HCT116 (cell line): ENCODE results near the gene CTU1. TPM values are rescaled to one million over a fixed set of nuclear protein-coding genes. Genes with fewer than 3 reads are reported as not detected.

ENCODE experiments used
- ATAC-seq: fragments of 200-7000 bp; cut with Tn5 transposase; 2 replicates; pipeline ENCODE4 v1.9.1; 2020; ENCODE audit warnings: mild to moderate bottlenecking, moderate library complexity
- BruUV-seq: library from RNA; stranded (reverse); fragments of 400-500 nt; replicated peaks from 2 replicates; lab custom pipeline; 2021; lab: Mats Ljungman, UMichigan
- CTCF ChIA-PET: fragments of 300-600 bp; sonication (Branson Sonifier 250); formaldehyde crosslinking; loops from one replicate; lab custom pipeline; 2021; ENCODE audit warnings: antibody characterized with exemption; lab: Charles Lee
- POLR2A ChIA-PET: fragments of 300-600, 350-600 bp; sonication (Branson Sonifier 250); formaldehyde crosslinking; loops from one replicate; lab custom pipeline; 2021; ENCODE audit warnings: antibody characterized with exemption; lab: Charles Lee
- RAD21 ChIA-PET, 2 experiments: fragments of 300-600 bp; sonication (Branson Sonifier 250); formaldehyde crosslinking; loops; one replicate each; lab custom pipeline; 2023; ENCODE audit warnings: low total read pairs in 2 of 2; ENCODE audit not compliant: uncharacterized antibody in 2 of 2, unreplicated experiment in 2 of 2, low non-redundant PET in 1 of 2; lab: Charles Lee
- DNase-seq: peaks from one replicate; pipeline ENCODE4 v3.0.0-alpha.2; 2010; ENCODE audit warnings: low read depth, low spot score
- H2AFZ ChIP-seq: fragments of 200-600 bp; shearing (Covaris generic), sonication (generic); 2 replicates; pipeline ENCODE4 v1.6.1; 2017; ENCODE audit warnings: low read depth, mixed run types, mixed read lengths, antibody characterized with exemption, low read length; ENCODE audit not compliant: poor library complexity, severe bottlenecking
- H3K27ac ChIP-seq: 2 replicates; pipeline ENCODE4 v1.5.1; 2012; ENCODE audit warnings: low read depth, low read length
- H3K27me3 ChIP-seq: fragments of 200-600 bp; sonication (generic); 2 replicates; pipeline ENCODE4 v1.6.1; 2016; ENCODE audit warnings: mixed run types, low read length, mixed read lengths; ENCODE audit not compliant: insufficient read depth
- H3K36me3 ChIP-seq, 2 experiments: fragments of 200-500 bp in 1 of 2; fragments of 200-600 bp in 1 of 2; sonication (Bioruptor generic) in 1 of 2; sonication (generic) in 1 of 2; 2 replicates each; pipeline versions ENCODE4 v1.5.1 to v1.6.1; 2014 to 2016; ENCODE audit warnings: low read length in 2 of 2, inconsistent platforms in 1 of 2, mixed read lengths in 1 of 2, mixed run types in 1 of 2; ENCODE audit not compliant: insufficient read depth in 2 of 2, control insufficient read depth in 1 of 2
- H3K4me1 ChIP-seq, 2 experiments: fragments of 200-600 bp in 1 of 2; sonication (generic) in 1 of 2; 2 replicates each; pipeline versions ENCODE4 v1.5.1 to v1.6.1; 2012 to 2017; ENCODE audit warnings: low read length in 2 of 2, inconsistent platforms in 1 of 2, mild to moderate bottlenecking in 1 of 2, mixed read lengths in 1 of 2, mixed run types in 1 of 2, moderate library complexity in 1 of 2; ENCODE audit not compliant: insufficient read depth in 2 of 2, control insufficient read depth in 1 of 2
- H3K4me2 ChIP-seq: fragments of 200-600 bp; sonication (generic); 2 replicates; pipeline ENCODE4 v1.6.1; 2017; ENCODE audit warnings: mixed run types, low read length, mixed read lengths
- H3K4me3 ChIP-seq, 2 experiments: fragments of 200-600 bp in 1 of 2; sonication (generic) in 1 of 2; replicated peaks in 1 of 2; 2 replicates each; pipeline ENCODE4 v1.5.1; 2011 to 2016; ENCODE audit warnings: low read length in 2 of 2, control low read depth in 1 of 2, low read depth in 1 of 2, mild to moderate bottlenecking in 1 of 2, mixed read lengths in 1 of 2, mixed run types in 1 of 2
- H3K79me2 ChIP-seq: fragments of 200-600 bp; sonication (generic); 2 replicates; pipeline ENCODE4 v1.6.1; 2017; ENCODE audit warnings: mild to moderate bottlenecking, mixed run types, low read length, moderate library complexity, mixed read lengths; ENCODE audit not compliant: insufficient read depth
- H3K9ac ChIP-seq: fragments of 200-600 bp; sonication (generic); 2 replicates; pipeline ENCODE4 v1.6.1; 2016; ENCODE audit warnings: low read length, mixed read lengths
- H3K9me2 ChIP-seq: fragments of 200-600 bp; sonication (generic), shearing (Covaris generic); 2 replicates; pipeline ENCODE4 v1.6.1; 2017; ENCODE audit warnings: mixed run types, mild to moderate bottlenecking, moderate library complexity; ENCODE audit not compliant: insufficient read depth
- H3K9me3 ChIP-seq, 2 experiments: fragments of 200-500 bp in 1 of 2; fragments of 200-600 bp in 1 of 2; sonication (Bioruptor generic) in 1 of 2; sonication (generic) in 1 of 2; 2 replicates each; pipeline ENCODE4 v1.6.1; 2014 to 2017; ENCODE audit warnings: low read length in 2 of 2, mixed read lengths in 2 of 2, inconsistent platforms in 1 of 2, low read depth in 1 of 2, mild to moderate bottlenecking in 1 of 2, mixed run types in 1 of 2, moderate library complexity in 1 of 2; ENCODE audit not compliant: control insufficient read depth in 1 of 2, insufficient read depth in 1 of 2
- H4K20me1 ChIP-seq: fragments of 200-600 bp; sonication (generic), shearing (Covaris generic); 2 replicates; pipeline ENCODE4 v1.6.1; 2017; ENCODE audit warnings: mixed run types, mild to moderate bottlenecking, moderate library complexity; ENCODE audit not compliant: insufficient read depth
- ATF3 ChIP-seq: IDR thresholded peaks from 2 replicates; pipeline ENCODE4 v1.6.1; 2012
- CBX3 ChIP-seq: IDR thresholded peaks from 2 replicates; pipeline ENCODE4 v1.6.1; 2012; ENCODE audit warnings: low read depth
- CTCF ChIP-seq, 3 experiments: fragments of 200-600 bp in 1 of 3; sonication (generic) in 1 of 3; IDR thresholded peaks in 2 of 3; conservative IDR thresholded peaks in 1 of 3; 2 replicates each; pipeline ENCODE4 v1.5.1; 2012 to 2017; ENCODE audit warnings: low read depth in 2 of 3, low read length in 2 of 3, antibody characterized with exemption in 1 of 3, borderline replicate concordance in 1 of 3, control low read depth in 1 of 3, mild to moderate bottlenecking in 1 of 3, mixed read lengths in 1 of 3, mixed run types in 1 of 3, moderate library complexity in 1 of 3; ENCODE audit not compliant: insufficient read depth in 1 of 3
- EGR1 ChIP-seq: IDR thresholded peaks from 2 replicates; pipeline ENCODE4 v1.6.1; 2012; ENCODE audit warnings: low read depth
- ELF1 ChIP-seq: IDR thresholded peaks from 2 replicates; pipeline ENCODE4 v1.6.1; 2012; ENCODE audit warnings: low read depth, borderline replicate concordance
- EZH2phosphoT487 ChIP-seq: fragments of 200-600 bp; IDR thresholded peaks from 2 replicates; pipeline ENCODE4 v1.6.1; 2018; ENCODE audit warnings: antibody characterized with exemption, borderline replicate concordance
- FOSL1 ChIP-seq: IDR thresholded peaks from 2 replicates; pipeline ENCODE4 v1.6.1; 2012; ENCODE audit warnings: low read depth
- JUND ChIP-seq: IDR thresholded peaks from 2 replicates; pipeline ENCODE4 v1.6.1; 2012
- MAX ChIP-seq: IDR thresholded peaks from 2 replicates; pipeline ENCODE4 v1.6.1; 2012
- POLR2A ChIP-seq: IDR thresholded peaks from 2 replicates; pipeline ENCODE4 v1.7.0; 2011; ENCODE audit warnings: borderline replicate concordance; ENCODE audit not compliant: insufficient read depth, insufficient read length; ENCODE audit errors: extremely low read depth
- POLR2AphosphoS5 ChIP-seq: IDR thresholded peaks from 2 replicates; pipeline ENCODE4 v1.6.1; 2011; ENCODE audit warnings: mild to moderate bottlenecking, low read depth, low read length, moderate library complexity
- SIN3A ChIP-seq: IDR thresholded peaks from 2 replicates; pipeline ENCODE4 v1.6.1; 2012; ENCODE audit warnings: low read depth
- SRF ChIP-seq: IDR thresholded peaks from 2 replicates; pipeline ENCODE4 v1.6.1; 2012; ENCODE audit warnings: low read depth
- YY1 ChIP-seq: IDR thresholded peaks from 2 replicates; pipeline ENCODE4 v1.6.1; 2011; ENCODE audit warnings: low read length, low read depth, moderate library complexity, mild to moderate bottlenecking; ENCODE audit not compliant: insufficient replicate concordance; ENCODE audit errors: extremely low read depth
- ZBTB33 ChIP-seq: IDR thresholded peaks from 2 replicates; pipeline ENCODE4 v1.6.1; 2011; ENCODE audit warnings: mild to moderate bottlenecking, low read length, moderate library complexity; ENCODE audit not compliant: insufficient replicate concordance; ENCODE audit errors: extremely low read depth
- intact Hi-C: fragments of 100-400 bp; cut with micrococcal nuclease; formaldehyde crosslinking; loops from 2 replicates; pipeline ENCODE4 v1.10.0; 2022
- total RNA-seq: library from RNA; stranded (reverse); gene quantifications from one replicate; pipeline ENCODE4 v1.2.1, GENCODE V29; 2021; ENCODE audit not compliant: unreplicated experiment

CTU1 gene
- total RNA-seq, 1 experiment from 2014 or later: 14.0 TPM

GRCh38 chr19:51119101-51119500 is 10.9 kb upstream of the CTU1 start:
- H4K20me1 ChIP-seq: no peaks in the 10 kb centered on the region
- intact Hi-C loops: no loop called here
- H2AFZ ChIP-seq: no peak overlapping the region
- DNase-seq (no peak), ATAC-seq (peak; percentile 65)
- no peak for TF ChIP-seq ZBTB33
- TF ChIP-seq YY1: no peak
- no peak for TF ChIP-seq CBX3
- TF ChIP-seq SRF: no peak
- no peak for TF ChIP-seq EGR1
- no peak for TF ChIP-seq POLR2AphosphoS5
- TF ChIP-seq SIN3A: no peak
- no peak for TF ChIP-seq MAX
- no peak for TF ChIP-seq CTCF (IDR thresholded peaks at IDR 0.05 in 2 of 3, conservative IDR thresholded peaks at IDR 0.05 in 1 of 3; ENCODE audit: borderline replicate concordance in 1 of 3, insufficient read depth in 1 of 3, low read depth in 2 of 3, low read length in 2 of 3)
- TF ChIP-seq FOSL1: no peak
- TF ChIP-seq POLR2A: no peak
- no peak for TF ChIP-seq JUND
- no peak for TF ChIP-seq EZH2phosphoT487
- TF ChIP-seq ATF3: no peak
- no peak for TF ChIP-seq ELF1
- no peaks in the 10 kb centered on the region for H3K27me3 ChIP-seq
- H3K4me1 ChIP-seq: peaks cover 0 to 8% of the 10 kb centered on the region in 2 experiments; a peak in 1 of 4 replicates
- POLR2A ChIA-PET: no interaction called here
- RAD21 ChIA-PET: no interaction called here
- H3K9ac ChIP-seq: no peak overlapping the region
- no peaks in the 10 kb centered on the region for H3K9me3 ChIP-seq
- no peaks in the 10 kb centered on the region for H3K36me3 ChIP-seq
- CTCF ChIA-PET: no interaction called here
- H3K27ac ChIP-seq: no peak overlapping the region
- no TSS peak for BruUV-seq
- no peaks in the 10 kb centered on the region for H3K9me2 ChIP-seq
- no peaks in the 10 kb centered on the region for H3K79me2 ChIP-seq
- H3K4me2 ChIP-seq: no peak overlapping the region
- H3K4me3 ChIP-seq: no peak overlapping the region
